CD4-positive, alpha-beta T cell (primary cell): ENCODE measurements around the gene REXO1. TPM values are rescaled to one million over a fixed set of nuclear protein-coding genes. Genes with fewer than 3 reads are reported as not detected.

Experiments
- ATAC-seq: fragments of 200-7000 bp; cut with Tn5 transposase; one replicate; pipeline ENCODE4 v1.10.0; 2022; ENCODE audit warnings: mild to moderate bottlenecking; ENCODE audit not compliant: poor library complexity
- CTCF ChIA-PET: fragments of 350-600 bp; sonication (Branson Sonifier 250); formaldehyde crosslinking; loops from one replicate; lab custom pipeline; 2021; ENCODE audit warnings: antibody characterized with exemption, inconsistent platforms; lab: Charles Lee
- POLR2A ChIA-PET: fragments of 350-600 bp; sonication (Branson Sonifier 250); formaldehyde crosslinking; loops from one replicate; lab custom pipeline; 2021; ENCODE audit warnings: antibody characterized with exemption, inconsistent platforms; lab: Charles Lee
- DNase-seq, 14 experiments: peaks; one replicate each; pipeline ENCODE4 v3.0.0-alpha.2; 2013 to 2020; ENCODE audit warnings: mixed read lengths in 2 of 14
- H3K27ac ChIP-seq, 2 donors: one replicate each; pipeline versions ENCODE4 v1.5.1 to v1.7.0; 2013; ENCODE audit warnings: low read length in 2 of 2, low read depth in 1 of 2, mild to moderate bottlenecking in 1 of 2
- H3K27me3 ChIP-seq, 2 experiments: 1 replicate in 1 of 2; 2 replicates in 1 of 2; pipeline versions ENCODE4 v1.6.1 to v1.7.0; 2013; ENCODE audit warnings: low read length in 2 of 2, control low read depth in 1 of 2, mild to moderate bottlenecking in 1 of 2, moderate library complexity in 1 of 2; ENCODE audit not compliant: insufficient read depth in 2 of 2, control insufficient read depth in 1 of 2
- H3K36me3 ChIP-seq: one replicate; pipeline ENCODE4 v1.6.1; 2013; ENCODE audit warnings: low read length, control low read depth; ENCODE audit not compliant: insufficient read depth
- H3K4me1 ChIP-seq: one replicate; pipeline ENCODE4 v1.6.1; 2013; ENCODE audit warnings: low read length, control low read depth; ENCODE audit not compliant: insufficient read depth
- H3K4me3 ChIP-seq: one replicate; pipeline ENCODE4 v1.5.1; 2013; ENCODE audit warnings: mild to moderate bottlenecking, low read length, moderate library complexity
- H3K9me3 ChIP-seq, 2 experiments: 1 replicate in 1 of 2; 2 replicates in 1 of 2; pipeline versions ENCODE4 v1.6.1 to v1.7.0; 2013; ENCODE audit warnings: low read length in 2 of 2, mild to moderate bottlenecking in 2 of 2, control low read depth in 1 of 2, moderate library complexity in 1 of 2; ENCODE audit not compliant: control insufficient read depth in 1 of 2, insufficient read depth in 1 of 2
- H3K27ac Mint-ChIP-seq: one replicate; pipeline ENCODE4 v1.8.0; 2020; ENCODE audit warnings: mixed read lengths
- H3K27me3 Mint-ChIP-seq: one replicate; pipeline ENCODE4 v1.8.0; 2021; ENCODE audit warnings: mixed read lengths
- H3K36me3 Mint-ChIP-seq: one replicate; pipeline ENCODE4 v1.8.0; 2021; ENCODE audit warnings: low read depth, mixed read lengths
- H3K4me1 Mint-ChIP-seq: one replicate; pipeline ENCODE4 v1.8.0; 2021; ENCODE audit warnings: low read depth, mixed read lengths
- H3K4me3 Mint-ChIP-seq: one replicate; pipeline ENCODE4 v1.8.0; 2020; ENCODE audit warnings: mild to moderate bottlenecking, mixed read lengths
- H3K9me3 Mint-ChIP-seq: one replicate; pipeline ENCODE4 v1.8.0; 2020; ENCODE audit warnings: mixed read lengths
- intact Hi-C, 2 experiments: fragments of 100-400 bp; cut with DNase I in 1 of 2; cut with micrococcal nuclease in 1 of 2; formaldehyde crosslinking; loops; one replicate each; pipeline versions ENCODE4 v1.15.1 to v1.9.0; 2023 to 2025; cut with DNase I, micrococcal nuclease
- total RNA-seq, 174 experiments: library from RNA in 2 of 174; stranded (reverse) in 2 of 174; gene quantifications; one replicate each; pipeline ENCODE4 v1.2.3 and lab custom pipeline; 2021 to 2026
- TF ChIP-seq, protein P1 (sequence below): fragments of 200-600 bp; IDR thresholded peaks from one replicate; pipeline ENCODE4 v1.8.0; 2022; ENCODE audit warnings: antibody characterized with exemption, mild to moderate bottlenecking

Gene REXO1
- total RNA-seq, 2 experiments from 2014 or later = 106 to 114 TPM

GRCh38 chr19:1860821-1861598 lies 12.7 kb upstream of the REXO1 start:
- H3K4me1 ChIP-seq = peaks cover 74% of the 10 kb centered on the region
- CTCF ChIA-PET = no interaction called here
- no peaks in the 10 kb centered on the region for H3K36me3 ChIP-seq
- peaks cover 8% of the 10 kb centered on the region for H3K36me3 Mint-ChIP-seq
- peak overlapping the region; percentile 96 for H3K27ac Mint-ChIP-seq
- POLR2A ChIA-PET = interaction anchor here (0.6 kb wide), 1 partner anchor 388 kb away, joined by 3 read pairs; the partner anchor contains the start of gene AMH
- no peaks in the 10 kb centered on the region for H3K27me3 ChIP-seq
- no peaks in the 10 kb centered on the region for H3K9me3 ChIP-seq
- peaks cover 51% of the 10 kb centered on the region for H3K4me1 Mint-ChIP-seq
- intact Hi-C loops = loop anchor here (5.0 kb wide), 2 partner anchors 46 to 236 kb away; partner anchors contain the start of genes ADAT3 (in 1 of the 2), IZUMO4 (in 1 of the 2), MOB3A (in 1 of the 2) and SCAMP4 (in 1 of the 2)
- H3K4me3 Mint-ChIP-seq = peak overlapping the region; percentile 99
- no peak for ATAC-seq
- peak in 2 of 14 experiments; percentile 29 to 55 for DNase-seq
- H3K9me3 Mint-ChIP-seq = no peaks in the 10 kb centered on the region
- H3K4me3 ChIP-seq = peak overlapping the region; percentile 72
- no peaks in the 10 kb centered on the region for H3K27me3 Mint-ChIP-seq
- H3K27ac ChIP-seq = peak overlapping the region; percentile 61 to 67
- TF ChIP-seq, protein P1, sequence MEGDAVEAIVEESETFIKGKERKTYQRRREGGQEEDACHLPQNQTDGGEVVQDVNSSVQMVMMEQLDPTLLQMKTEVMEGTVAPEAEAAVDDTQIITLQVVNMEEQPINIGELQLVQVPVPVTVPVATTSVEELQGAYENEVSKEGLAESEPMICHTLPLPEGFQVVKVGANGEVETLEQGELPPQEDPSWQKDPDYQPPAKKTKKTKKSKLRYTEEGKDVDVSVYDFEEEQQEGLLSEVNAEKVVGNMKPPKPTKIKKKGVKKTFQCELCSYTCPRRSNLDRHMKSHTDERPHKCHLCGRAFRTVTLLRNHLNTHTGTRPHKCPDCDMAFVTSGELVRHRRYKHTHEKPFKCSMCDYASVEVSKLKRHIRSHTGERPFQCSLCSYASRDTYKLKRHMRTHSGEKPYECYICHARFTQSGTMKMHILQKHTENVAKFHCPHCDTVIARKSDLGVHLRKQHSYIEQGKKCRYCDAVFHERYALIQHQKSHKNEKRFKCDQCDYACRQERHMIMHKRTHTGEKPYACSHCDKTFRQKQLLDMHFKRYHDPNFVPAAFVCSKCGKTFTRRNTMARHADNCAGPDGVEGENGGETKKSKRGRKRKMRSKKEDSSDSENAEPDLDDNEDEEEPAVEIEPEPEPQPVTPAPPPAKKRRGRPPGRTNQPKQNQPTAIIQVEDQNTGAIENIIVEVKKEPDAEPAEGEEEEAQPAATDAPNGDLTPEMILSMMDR = no peak

DNA sequence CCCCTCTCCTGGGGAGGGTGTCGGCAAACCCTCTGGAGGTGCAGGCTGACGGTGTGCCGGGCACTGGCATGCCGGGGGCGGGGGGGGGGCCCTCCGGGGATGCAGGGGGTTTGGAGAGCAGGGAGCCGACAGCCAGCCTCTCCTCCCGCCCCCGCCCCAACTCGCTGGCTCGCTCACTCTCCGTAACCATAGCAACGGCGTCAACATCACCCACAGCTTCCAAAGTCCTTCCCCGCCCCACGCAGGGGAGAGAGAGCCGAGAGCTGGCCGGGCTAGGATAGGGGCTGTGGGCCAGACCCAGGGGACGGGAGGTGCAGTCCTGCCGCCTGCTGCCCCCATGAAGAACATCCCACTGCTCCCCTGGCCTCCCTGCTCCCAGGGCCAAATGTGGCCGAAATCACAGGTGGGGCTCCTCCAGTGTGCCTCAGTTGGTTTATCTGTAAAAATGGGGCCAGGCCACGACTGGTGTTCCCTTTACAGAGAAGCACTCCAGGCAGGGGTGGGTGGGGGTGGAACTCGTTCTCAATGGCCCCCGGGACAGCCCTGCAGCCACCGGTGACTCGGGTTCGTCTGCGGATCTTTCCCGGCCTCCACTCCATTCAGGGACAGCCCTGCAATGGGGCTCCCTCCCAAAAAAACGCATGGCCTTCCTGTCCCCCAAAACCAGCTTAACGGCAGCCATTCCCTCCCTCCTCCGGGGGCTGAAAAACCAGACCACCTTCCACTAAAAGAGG lies 11.9 kb upstream of the REXO1 start:
- peak overlapping the region; percentile 96 for H3K27ac Mint-ChIP-seq
- Histone ChIP-seq H3K27me3 (no peaks in the 10 kb centered on the region), H3K27ac (peak overlapping the region; percentile 61 to 67)

GRCh38 chr19:1859331-1859781 lies 11.1 kb upstream of the REXO1 start:
- H3K36me3 Mint-ChIP-seq = peaks cover 8% of the 10 kb centered on the region
- intact Hi-C loops = no loop called here
- peaks cover 82% of the 10 kb centered on the region for H3K4me1 ChIP-seq
- ChIA-PET CTCF (no interaction called here), POLR2A (no interaction called here)
- peaks cover 63% of the 10 kb centered on the region for H3K4me1 Mint-ChIP-seq
- H3K27ac ChIP-seq = peak overlapping the region; percentile 53 to 67
- H3K27me3 Mint-ChIP-seq = no peaks in the 10 kb centered on the region
- no peaks in the 10 kb centered on the region for H3K27me3 ChIP-seq
- H3K4me3 ChIP-seq = no peak overlapping the region
- ATAC-seq (no peak), DNase-seq (no peak)
- H3K27ac Mint-ChIP-seq = peak overlapping the region; percentile 96
- H3K9me3 Mint-ChIP-seq = no peaks in the 10 kb centered on the region
- no peaks in the 10 kb centered on the region for H3K36me3 ChIP-seq
- H3K9me3 ChIP-seq = no peaks in the 10 kb centered on the region
- TF ChIP-seq, protein P1 = no peak
- H3K4me3 Mint-ChIP-seq = peak overlapping the region; percentile 68

More for the DNA sequence above, 11.9 kb upstream of the REXO1 start:
- no peaks in the 10 kb centered on the region for H3K36me3 ChIP-seq
- Mint-ChIP-seq H3K4me3 (peak overlapping the region; percentile 99), H3K4me1 (peaks cover 59% of the 10 kb centered on the region), H3K9me3 (no peaks in the 10 kb centered on the region), H3K36me3 (peaks cover 8% of the 10 kb centered on the region), H3K27me3 (no peaks in the 10 kb centered on the region)
- DNase-seq (peak in 11 of 14 experiments; percentile 43 to 92 (median 67)), ATAC-seq (no peak)
- no peaks in the 10 kb centered on the region for H3K9me3 ChIP-seq
- peak overlapping the region; percentile 19 for H3K4me3 ChIP-seq
- intact Hi-C loops = loop anchor here (5.0 kb wide), 2 partner anchors 47 to 237 kb away; partner anchors contain the start of genes ADAT3 (in 1 of the 2), IZUMO4 (in 1 of the 2), MOB3A (in 1 of the 2) and SCAMP4 (in 1 of the 2)
- POLR2A ChIA-PET = interaction anchor here (0.6 kb wide), 1 partner anchor 389 kb away, joined by 3 read pairs; the partner anchor contains the start of gene AMH
- peaks cover 80% of the 10 kb centered on the region for H3K4me1 ChIP-seq
- TF ChIP-seq, protein P1 = no peak
- CTCF ChIA-PET = interaction anchor here (0.6 kb wide), 1 partner anchor 100 kb away, joined by 4 read pairs; no protein-coding TSS in a partner anchor
